Measurements from ENCODE around the gene GUCY1A2. TPM values are rescaled to one million over a fixed set of nuclear protein-coding genes. Genes with fewer than 3 reads are reported as not detected.

The GUCY1A2 gene
- total RNA-seq, 1 donor from 2014 or later: 0.78 TPM

GRCh38 chr11:107025673-107026072, 7.4 kb upstream of the GUCY1A2 start:
- TF ChIP-seq CTCF (IDR thresholded peaks at IDR 0.05): no peak
- no peaks in the 10 kb centered on the region for H3K4me1 Mint-ChIP-seq (ENCODE audit: unreplicated experiment)
- peaks cover 72% of the 10 kb centered on the region for H3K27me3 Mint-ChIP-seq (ENCODE audit: unreplicated experiment)
- no peak overlapping the region for H3K27ac Mint-ChIP-seq (ENCODE audit: unreplicated experiment)
- no peak for DNase-seq (ENCODE audit: extremely low spot score, unreplicated experiment)
- no peaks in the 10 kb centered on the region for H3K36me3 Mint-ChIP-seq (ENCODE audit: unreplicated experiment)
- H3K4me3 Mint-ChIP-seq (ENCODE audit: unreplicated experiment): no peak overlapping the region
- no peaks in the 10 kb centered on the region for H3K9me3 Mint-ChIP-seq (ENCODE audit: unreplicated experiment)

GRCh38 chr11:107020594-107020993, 2.3 kb upstream of the GUCY1A2 start:
- no peak for TF ChIP-seq CTCF (IDR thresholded peaks at IDR 0.05)
- Mint-ChIP-seq H3K4me1 (ENCODE audit: unreplicated experiment) (peaks cover 8% of the 10 kb centered on the region), H3K27ac (ENCODE audit: unreplicated experiment) (no peak overlapping the region), H3K4me3 (ENCODE audit: unreplicated experiment) (no peak overlapping the region), H3K27me3 (ENCODE audit: unreplicated experiment) (peaks cover 57% of the 10 kb centered on the region), H3K36me3 (ENCODE audit: unreplicated experiment) (no peaks in the 10 kb centered on the region), H3K9me3 (ENCODE audit: unreplicated experiment) (no peaks in the 10 kb centered on the region)
- no peak for DNase-seq (ENCODE audit: extremely low spot score, unreplicated experiment)

GRCh38 chr11:107018902-107019493, 722 bp upstream of the GUCY1A2 start:
- peaks cover 12% of the 10 kb centered on the region for H3K4me1 Mint-ChIP-seq (ENCODE audit: unreplicated experiment)
- peaks cover 54% of the 10 kb centered on the region for H3K27me3 Mint-ChIP-seq (ENCODE audit: unreplicated experiment)
- H3K4me3 Mint-ChIP-seq (ENCODE audit: unreplicated experiment): peak overlapping the region; percentile 79
- no peaks in the 10 kb centered on the region for H3K36me3 Mint-ChIP-seq (ENCODE audit: unreplicated experiment)
- DNase-seq (ENCODE audit: extremely low spot score, unreplicated experiment): peak; percentile 88
- H3K9me3 Mint-ChIP-seq (ENCODE audit: unreplicated experiment): no peaks in the 10 kb centered on the region
- no peak overlapping the region for H3K27ac Mint-ChIP-seq (ENCODE audit: unreplicated experiment)
- no peak for TF ChIP-seq CTCF (IDR thresholded peaks at IDR 0.05)

GRCh38 chr11:107017433-107018218, 650 bp downstream of the GUCY1A2 start:
- H3K27me3 Mint-ChIP-seq (ENCODE audit: unreplicated experiment): peaks cover 49% of the 10 kb centered on the region
- TF ChIP-seq CTCF (IDR thresholded peaks at IDR 0.05): peak; percentile 78
- peak overlapping the region; percentile 67 for H3K4me3 Mint-ChIP-seq (ENCODE audit: unreplicated experiment)
- peak; percentile 85 for DNase-seq (ENCODE audit: extremely low spot score, unreplicated experiment)
- H3K27ac Mint-ChIP-seq (ENCODE audit: unreplicated experiment): no peak overlapping the region
- no peaks in the 10 kb centered on the region for H3K9me3 Mint-ChIP-seq (ENCODE audit: unreplicated experiment)
- peaks cover 12% of the 10 kb centered on the region for H3K4me1 Mint-ChIP-seq (ENCODE audit: unreplicated experiment)
- H3K36me3 Mint-ChIP-seq (ENCODE audit: unreplicated experiment): no peaks in the 10 kb centered on the region

- Mint-ChIP-seq H3K27ac (ENCODE audit: unreplicated experiment) (no peak overlapping the region), H3K9me3 (ENCODE audit: unreplicated experiment) (no peaks in the 10 kb centered on the region), H3K4me3 (ENCODE audit: unreplicated experiment) (peak overlapping the region; percentile 49), H3K36me3 (ENCODE audit: unreplicated experiment) (no peaks in the 10 kb centered on the region), H3K4me1 (ENCODE audit: unreplicated experiment) (peaks cover 16% of the 10 kb centered on the region), H3K27me3 (ENCODE audit: unreplicated experiment) (peaks cover 44% of the 10 kb centered on the region)
- DNase-seq (ENCODE audit: extremely low spot score, unreplicated experiment): no peak
- TF ChIP-seq CTCF (IDR thresholded peaks at IDR 0.05): no peak
These were observed 1.2 kb downstream of the GUCY1A2 start for GRCh38 chr11:107017104-107017432.

Measured in osteocyte (in vitro differentiated cells).